Epithelial cell of esophagus (primary cell): ENCODE measurements around the gene MXRA8.
"Not testable (repeated sequence)": the region's sequence is repeated elsewhere in the genome, so short reads cannot be mapped to it uniquely, and the experiment has no call there.

ENCODE experiments used
- DNase-seq: peaks from one replicate; pipeline ENCODE4 v3.0.0; 2010; ENCODE audit warnings: low read depth
- H3K4me3 ChIP-seq: 2 replicates; pipeline ENCODE4 v1.5.1; 2011; ENCODE audit warnings: mild to moderate bottlenecking, low read length, control low read depth
- TF ChIP-seq, protein P1 (sequence below): IDR thresholded peaks from 2 replicates; pipeline ENCODE4 v1.5.1; 2011; ENCODE audit warnings: low read depth, mild to moderate bottlenecking, low read length, control low read depth, inconsistent platforms; ENCODE audit not compliant: insufficient read depth; ENCODE audit errors: missing control alignments

The MXRA8 gene, protein sequence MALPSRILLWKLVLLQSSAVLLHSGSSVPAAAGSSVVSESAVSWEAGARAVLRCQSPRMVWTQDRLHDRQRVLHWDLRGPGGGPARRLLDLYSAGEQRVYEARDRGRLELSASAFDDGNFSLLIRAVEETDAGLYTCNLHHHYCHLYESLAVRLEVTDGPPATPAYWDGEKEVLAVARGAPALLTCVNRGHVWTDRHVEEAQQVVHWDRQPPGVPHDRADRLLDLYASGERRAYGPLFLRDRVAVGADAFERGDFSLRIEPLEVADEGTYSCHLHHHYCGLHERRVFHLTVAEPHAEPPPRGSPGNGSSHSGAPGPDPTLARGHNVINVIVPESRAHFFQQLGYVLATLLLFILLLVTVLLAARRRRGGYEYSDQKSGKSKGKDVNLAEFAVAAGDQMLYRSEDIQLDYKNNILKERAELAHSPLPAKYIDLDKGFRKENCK

DNA sequence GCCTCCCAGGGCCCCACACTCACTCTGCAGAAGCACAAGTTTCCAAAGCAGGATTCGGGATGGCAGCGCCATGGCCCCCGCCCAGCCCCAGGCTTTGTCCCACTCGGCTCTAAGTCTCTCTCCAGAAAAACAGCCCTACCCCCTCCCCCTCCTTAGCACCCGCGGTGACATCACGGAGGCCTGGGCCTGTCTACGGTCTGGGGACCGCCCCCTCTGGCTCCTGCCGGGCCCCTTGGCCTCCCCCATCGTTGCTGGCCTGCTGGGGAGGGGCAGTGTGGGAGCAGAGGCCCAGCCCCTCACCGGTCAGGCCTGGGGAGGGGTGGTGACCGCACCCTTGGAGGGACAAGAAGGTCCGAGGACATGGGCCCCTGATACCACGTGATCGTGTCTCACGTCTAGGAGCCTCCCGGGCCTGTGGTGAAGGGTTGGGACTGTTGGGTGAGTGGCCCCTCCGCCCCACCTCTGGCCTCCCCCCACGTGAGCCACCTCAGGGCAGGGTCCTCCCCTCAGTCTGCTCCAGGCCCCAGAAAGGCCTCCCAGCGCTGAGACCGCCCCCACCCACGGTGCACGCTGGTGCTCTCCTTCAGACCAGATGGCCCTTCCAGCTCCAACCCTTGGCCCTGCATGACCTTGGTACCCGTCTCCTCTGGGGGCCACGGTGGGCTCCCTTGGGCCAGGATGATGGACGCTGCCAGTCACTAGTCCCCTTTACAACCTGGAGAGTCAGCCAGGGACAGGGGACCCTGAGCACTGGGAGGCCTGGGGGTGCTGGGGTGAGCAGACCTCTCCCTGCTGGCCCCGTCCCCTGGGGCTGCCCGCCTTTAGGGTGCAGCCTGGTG, at the start of gene MXRA8:
MXRA8 (minus strand) TSS at position 123 of the 839 bp plus-strand sequence; CDS start at position 72, 51 bp downstream.
- no peak for DNase-seq
- H3K4me3 ChIP-seq, result no peak within 1 kb of the TSS
- TF ChIP-seq, protein P1, sequence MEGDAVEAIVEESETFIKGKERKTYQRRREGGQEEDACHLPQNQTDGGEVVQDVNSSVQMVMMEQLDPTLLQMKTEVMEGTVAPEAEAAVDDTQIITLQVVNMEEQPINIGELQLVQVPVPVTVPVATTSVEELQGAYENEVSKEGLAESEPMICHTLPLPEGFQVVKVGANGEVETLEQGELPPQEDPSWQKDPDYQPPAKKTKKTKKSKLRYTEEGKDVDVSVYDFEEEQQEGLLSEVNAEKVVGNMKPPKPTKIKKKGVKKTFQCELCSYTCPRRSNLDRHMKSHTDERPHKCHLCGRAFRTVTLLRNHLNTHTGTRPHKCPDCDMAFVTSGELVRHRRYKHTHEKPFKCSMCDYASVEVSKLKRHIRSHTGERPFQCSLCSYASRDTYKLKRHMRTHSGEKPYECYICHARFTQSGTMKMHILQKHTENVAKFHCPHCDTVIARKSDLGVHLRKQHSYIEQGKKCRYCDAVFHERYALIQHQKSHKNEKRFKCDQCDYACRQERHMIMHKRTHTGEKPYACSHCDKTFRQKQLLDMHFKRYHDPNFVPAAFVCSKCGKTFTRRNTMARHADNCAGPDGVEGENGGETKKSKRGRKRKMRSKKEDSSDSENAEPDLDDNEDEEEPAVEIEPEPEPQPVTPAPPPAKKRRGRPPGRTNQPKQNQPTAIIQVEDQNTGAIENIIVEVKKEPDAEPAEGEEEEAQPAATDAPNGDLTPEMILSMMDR, result no peak

DNA sequence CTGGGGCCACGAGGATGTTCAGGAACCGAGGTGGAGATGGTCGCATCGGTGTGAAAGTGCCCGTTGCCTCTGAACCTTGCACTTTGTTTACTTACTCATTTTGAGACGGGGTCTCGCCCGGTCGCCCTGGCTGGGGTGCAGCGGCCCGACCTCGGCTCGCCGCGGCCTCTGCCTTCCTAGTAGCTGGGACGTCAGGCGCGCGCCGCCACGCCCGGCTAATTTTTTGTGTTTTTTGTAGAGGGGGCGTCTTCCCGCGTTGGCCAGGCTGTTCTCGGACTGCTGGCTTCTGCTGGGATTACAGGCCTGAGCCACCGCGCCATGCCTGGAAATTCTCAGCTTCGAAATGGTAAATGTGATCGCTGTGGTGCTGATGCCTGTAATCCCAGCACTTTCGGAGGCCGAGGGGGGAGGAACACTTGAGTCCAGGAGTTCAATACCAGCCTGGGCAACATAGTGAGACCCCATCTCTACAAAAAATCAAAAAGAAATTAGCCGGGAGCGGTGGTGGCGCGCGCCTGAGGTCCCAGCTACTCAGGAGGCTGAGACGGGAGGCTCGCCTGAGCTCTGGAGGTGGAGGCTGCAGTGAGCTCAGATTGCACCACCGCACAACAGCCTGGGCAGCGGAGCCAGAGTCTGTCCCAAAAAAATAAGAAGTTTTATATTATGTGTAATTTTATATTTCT, 49.4 kb upstream of the MXRA8 start:
- H3K4me3 ChIP-seq, result peak overlapping the region; percentile 83
- TF ChIP-seq, protein P1, result peak; percentile 19
- DNase-seq, result peak; percentile 46

DNA sequence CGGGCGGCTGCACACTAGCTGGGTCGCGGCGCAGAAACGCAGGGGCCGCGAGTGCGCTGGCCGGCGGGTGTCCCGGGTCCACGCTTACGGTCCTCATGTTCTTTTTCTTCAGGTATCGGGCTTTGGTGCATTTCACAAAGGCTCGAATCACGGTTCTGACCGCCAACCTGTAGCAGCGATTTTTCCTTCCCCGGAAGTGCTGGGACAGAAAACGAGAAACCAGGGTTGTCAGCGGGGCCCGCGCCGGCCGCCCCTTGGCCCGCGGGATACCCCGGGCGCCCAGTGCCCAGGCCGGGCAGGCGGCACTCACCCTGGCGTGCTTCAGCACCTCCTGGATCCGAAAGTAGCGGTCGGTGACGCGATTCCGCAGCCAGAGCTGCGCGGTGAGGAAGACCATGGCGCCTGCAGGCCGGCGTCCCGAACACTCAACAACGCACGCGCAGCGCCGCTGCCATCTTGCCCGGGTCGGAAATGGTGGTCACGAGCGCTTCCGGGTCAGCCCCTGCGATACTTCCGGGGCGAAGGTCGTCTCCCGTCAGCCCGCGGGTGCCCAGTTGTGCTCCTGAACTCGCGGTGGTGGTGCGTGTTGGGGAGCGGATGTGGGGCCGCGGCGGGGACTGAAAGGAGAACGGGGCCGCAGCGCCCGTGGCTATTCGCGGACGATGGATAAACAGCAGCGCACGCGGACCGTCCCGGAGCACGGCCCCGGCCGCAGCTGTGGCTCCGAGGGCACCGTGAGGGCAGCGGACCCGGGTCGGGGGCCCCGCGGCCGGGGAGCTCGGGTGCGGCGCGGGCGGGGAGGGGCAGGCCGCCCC, 48.7 kb upstream of the MXRA8 start, which contains the start of gene MRPL20:
MRPL20 (minus strand) TSS at position 473 of the 815 bp plus-strand sequence; CDS start at position 397, 76 bp downstream.
- TF ChIP-seq, protein P1, result no peak
- peak within 1 kb of the TSS; percentile 83 for H3K4me3 ChIP-seq
- DNase-seq, result peak; percentile 94

DNA sequence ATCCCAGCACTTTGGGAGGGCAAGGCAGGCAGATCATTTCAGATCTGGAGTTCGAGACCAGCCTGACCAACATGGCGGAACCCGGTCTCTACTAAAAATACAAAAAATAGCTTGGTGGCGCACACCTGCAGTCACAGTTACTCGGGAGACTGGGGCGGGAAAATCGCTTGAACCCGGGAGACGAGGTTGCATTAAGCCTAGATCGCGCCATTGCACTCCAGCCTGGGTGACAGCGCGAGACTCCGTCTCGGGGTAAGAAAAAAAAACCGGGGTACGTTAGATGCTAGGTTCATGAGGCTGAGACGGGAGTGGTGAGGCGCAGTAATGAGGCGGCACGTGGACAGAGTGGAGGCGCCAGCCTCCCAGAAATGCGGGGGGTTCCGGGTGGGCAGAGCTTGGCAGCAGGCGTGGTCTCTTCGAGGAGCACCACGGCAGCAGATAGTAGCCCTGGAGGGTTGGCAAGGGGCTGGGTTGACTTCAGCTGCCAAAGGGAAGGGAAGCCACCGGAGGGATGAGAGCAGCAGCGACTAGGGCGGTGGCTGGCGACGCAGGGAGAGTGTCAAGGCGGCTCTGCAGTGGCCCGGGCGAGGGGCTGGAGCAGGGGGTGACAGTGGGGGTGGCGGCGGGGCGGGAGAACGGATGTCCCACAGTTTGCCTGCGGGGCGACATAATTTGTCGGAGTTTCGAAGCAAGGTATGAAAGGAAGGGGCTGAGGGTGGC, 47.9 kb upstream of the MXRA8 start:
- DNase-seq, result no peak
- TF ChIP-seq, protein P1, result no peak
- H3K4me3 ChIP-seq, result peak overlapping the region; percentile 83

DNA sequence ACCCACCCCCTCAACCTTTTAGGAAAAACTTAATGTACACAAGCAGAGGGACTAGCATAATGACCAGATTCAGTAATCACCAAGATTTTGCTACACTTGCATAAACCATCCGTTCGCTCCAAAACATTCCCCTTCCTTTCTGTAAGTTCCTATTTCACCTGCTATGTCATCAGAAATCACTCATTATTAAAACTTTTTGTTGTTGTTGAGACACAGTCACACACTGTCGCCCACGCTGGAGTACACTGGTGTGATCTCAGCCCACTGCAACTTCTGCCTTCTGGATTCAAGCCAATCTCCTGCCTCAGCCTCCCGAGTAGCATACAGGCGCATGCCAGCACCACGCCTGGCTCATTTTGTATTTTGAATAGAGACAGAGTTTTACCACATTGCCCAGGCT, 45.3 kb upstream of the MXRA8 start:
- DNase-seq, result no peak
- TF ChIP-seq, protein P1, result no peak
- no peak overlapping the region for H3K4me3 ChIP-seq

DNA sequence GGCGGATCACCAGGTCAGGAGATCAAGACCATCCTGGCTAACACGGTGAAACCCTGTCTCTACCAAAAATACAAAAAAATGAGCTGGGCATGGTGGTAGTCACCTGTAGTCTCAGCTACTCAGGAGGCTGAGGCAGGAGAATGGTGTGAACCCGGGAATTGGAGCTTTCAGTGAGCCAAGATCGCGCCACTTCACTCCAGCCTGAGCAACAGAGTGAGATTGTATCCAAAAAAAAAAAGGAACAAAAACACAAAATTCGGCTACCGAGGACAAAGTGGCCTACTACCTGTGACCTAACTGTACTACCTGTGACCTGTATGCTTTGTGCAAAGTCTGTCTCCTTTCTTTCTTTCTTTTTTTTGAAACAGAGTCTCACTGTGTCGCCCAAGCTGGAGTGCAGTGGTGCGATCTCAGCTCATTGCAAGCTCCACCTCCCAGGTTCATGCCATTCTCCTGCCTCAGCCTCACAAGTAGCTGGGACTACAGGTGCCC, 44.6 kb upstream of the MXRA8 start:
- not testable (repeated sequence) for DNase-seq, H3K4me3 ChIP-seq
